Activated CD8-positive, alpha-beta memory T cell treated with anti-CD3 and anti-CD28 coated beads for 36 hours (primary cell): ENCODE measurements around the gene WDR88. TPM values are rescaled to one million over a fixed set of nuclear protein-coding genes. Genes with fewer than 3 reads are reported as not detected.
"Not testable (repeated sequence)": the region's sequence is repeated elsewhere in the genome, so short reads cannot be mapped to it uniquely, and the experiment has no call there.

ENCODE experiments used
- CTCF ChIA-PET: fragments of 350-600 bp; sonication (Branson Sonifier 250); formaldehyde crosslinking; loops from one replicate; lab custom pipeline; 2021; ENCODE audit warnings: antibody characterized with exemption; lab: Charles Lee
- POLR2A ChIA-PET: fragments of 350-600 bp; sonication (Branson Sonifier 250); formaldehyde crosslinking; loops from one replicate; lab custom pipeline; 2021; ENCODE audit warnings: antibody characterized with exemption; lab: Charles Lee
- total RNA-seq, 2 experiments: library from RNA; stranded (reverse); gene quantifications; one replicate each; pipeline ENCODE4 v1.2.3, GENCODE V29; 2021

Gene WDR88
- total RNA-seq, 2 experiments from 2014 or later = not detected

- ChIA-PET POLR2A (no interaction called here), CTCF (no interaction called here)
Measured at GRCh38 chr19:33203529-33203928, 71.6 kb downstream of the WDR88 start.

- CTCF ChIA-PET = no interaction called here
Measured at GRCh38 chr19:33204136-33204973, 72.4 kb downstream of the WDR88 start.

GRCh38 chr19:33205110-33205509 is 73.2 kb downstream of the WDR88 start:
- CTCF ChIA-PET = no interaction called here
- POLR2A ChIA-PET = no interaction called here

More at GRCh38 chr19:33204136-33204973, 72.4 kb downstream of the WDR88 start:
- POLR2A ChIA-PET = no interaction called here

- ChIA-PET POLR2A (no interaction called here), CTCF (no interaction called here)
Measured at GRCh38 chr19:33205531-33206260, 73.8 kb downstream of the WDR88 start.

GRCh38 chr19:33206261-33207039 is 74.5 kb downstream of the WDR88 start:
- POLR2A ChIA-PET = no interaction called here
- CTCF ChIA-PET = interaction anchor here (0.6 kb wide), 1 partner anchor 79 kb away, joined by 3 read pairs; no protein-coding TSS in a partner anchor

GRCh38 chr19:33207040-33207620 is 75.2 kb downstream of the WDR88 start:
- ChIA-PET POLR2A (no interaction called here), CTCF (interaction anchor here (0.6 kb wide), 1 partner anchor 80 kb away, joined by 3 read pairs; no protein-coding TSS in a partner anchor)

- ChIA-PET POLR2A (interaction anchor here (0.5 kb wide), 1 partner anchor 611 kb away, joined by 3 read pairs; no protein-coding TSS in a partner anchor), CTCF (no interaction called here)
Measured at GRCh38 chr19:33207903-33208302, 76.0 kb downstream of the WDR88 start.

- ChIA-PET CTCF (no interaction called here), POLR2A (interaction anchor here (0.5 kb wide), 1 partner anchor 612 kb away, joined by 3 read pairs; no protein-coding TSS in a partner anchor)
Measured at GRCh38 chr19:33208371-33208895, 76.5 kb downstream of the WDR88 start.

GRCh38 chr19:33208904-33209849 is 77.3 kb downstream of the WDR88 start:
- ChIA-PET CTCF (interaction anchor here (0.7 kb wide), 1 partner anchor 207 kb away, joined by 3 read pairs; no protein-coding TSS in a partner anchor), POLR2A (no interaction called here)

- POLR2A ChIA-PET = not testable (repeated sequence)
- CTCF ChIA-PET = interaction anchor here (0.7 kb wide), 1 partner anchor 206 kb away, joined by 3 read pairs; no protein-coding TSS in a partner anchor
Measured at GRCh38 chr19:33209850-33210230, 77.9 kb downstream of the WDR88 start.

GRCh38 chr19:33210266-33210940 is 78.5 kb downstream of the WDR88 start:
- ChIA-PET POLR2A (no interaction called here), CTCF (no interaction called here)

GRCh38 chr19:33211794-33212435 is 80.0 kb downstream of the WDR88 start:
- ChIA-PET CTCF (no interaction called here), POLR2A (no interaction called here)

GRCh38 chr19:33212436-33213172 is 80.7 kb downstream of the WDR88 start:
- POLR2A ChIA-PET = no interaction called here
- CTCF ChIA-PET = no interaction called here

- ChIA-PET POLR2A (no interaction called here), CTCF (interaction anchor here (1.1 kb wide), 1 partner anchor 88 kb away, joined by 4 read pairs; the partner anchor contains the start of gene CEBPA)
Measured at GRCh38 chr19:33214596-33214995, 82.7 kb downstream of the WDR88 start.

- ChIA-PET CTCF (no interaction called here), POLR2A (no interaction called here)
Measured at GRCh38 chr19:33215438-33216197, 83.7 kb downstream of the WDR88 start.
